Kidney tubule cell (primary cell): ENCODE measurements around the gene FILIP1L.
A peak's percentile ranks its signal among the peaks of the same experiment; 100 is the strongest.

Experiments used
- DNase-seq: peaks from one replicate; pipeline ENCODE4 v3.0.0-alpha.2; 2018; ENCODE audit warnings: low spot score

FILIP1L gene

GRCh38 chr3:100125161-100125938 is 11.0 kb upstream of the FILIP1L start:
- DNase-seq, result no peak

GRCh38 chr3:100124201-100124761 is 10.0 kb upstream of the FILIP1L start:
- DNase-seq, result no peak

GRCh38 chr3:100123112-100123511 is 8.8 kb upstream of the FILIP1L start:
- no peak for DNase-seq

GRCh38 chr3:100122321-100122720 is 8.0 kb upstream of the FILIP1L start:
- no peak for DNase-seq

GRCh38 chr3:100120693-100121092 is 6.4 kb upstream of the FILIP1L start:
- no peak for DNase-seq

- no peak for DNase-seq
These were observed 5.7 kb upstream of the FILIP1L start for GRCh38 chr3:100120012-100120411.

GRCh38 chr3:100117093-100117492 is 2.8 kb upstream of the FILIP1L start:
- no peak for DNase-seq

GRCh38 chr3:100113723-100114412 is 433 bp downstream of the FILIP1L start:
- no peak for DNase-seq

- no peak for DNase-seq
These were observed 2.6 kb downstream of the FILIP1L start for GRCh38 chr3:100111728-100112127.

- DNase-seq, result no peak
These were observed 4.1 kb downstream of the FILIP1L start for GRCh38 chr3:100110162-100110561.

GRCh38 chr3:100108464-100109079 is 5.7 kb downstream of the FILIP1L start:
- DNase-seq, result no peak

- peak; percentile 57 for DNase-seq
These were observed 7.0 kb downstream of the FILIP1L start for GRCh38 chr3:100107221-100107814.

GRCh38 chr3:100106531-100107141 is 7.7 kb downstream of the FILIP1L start:
- DNase-seq, result peak; percentile 25

GRCh38 chr3:100106094-100106493 is 8.2 kb downstream of the FILIP1L start:
- DNase-seq, result peak; percentile 3

GRCh38 chr3:100105501-100105900 is 8.8 kb downstream of the FILIP1L start:
- peak; percentile 25 for DNase-seq

- no peak for DNase-seq
These were observed 9.4 kb downstream of the FILIP1L start for GRCh38 chr3:100104817-100105413.

- DNase-seq, result no peak
These were observed 9.9 kb downstream of the FILIP1L start for GRCh38 chr3:100104442-100104798.

GRCh38 chr3:100103558-100104441 is 10.5 kb downstream of the FILIP1L start:
- peak; percentile 70 for DNase-seq

- DNase-seq, result no peak
These were observed 11.5 kb downstream of the FILIP1L start for GRCh38 chr3:100102757-100103156.

- DNase-seq, result peak; percentile 25
These were observed 13.9 kb downstream of the FILIP1L start for GRCh38 chr3:100100425-100100824.

- no peak for DNase-seq
These were observed 14.7 kb downstream of the FILIP1L start for GRCh38 chr3:100099621-100100020.
